Duodenal mucosa (tissue), 2 donors: ENCODE measurements around the gene MAPT.

Experiments
- H3K27ac ChIP-seq: one replicate; pipeline ENCODE4 v1.7.0; 2013; ENCODE audit warnings: low read depth, low read length
- H3K27me3 ChIP-seq, 2 donors: one replicate each; pipeline ENCODE4 v1.7.0; 2013; ENCODE audit warnings: low read length in 2 of 2, control low read depth in 1 of 2; ENCODE audit not compliant: insufficient read depth in 2 of 2, control insufficient read depth in 1 of 2
- H3K36me3 ChIP-seq, 2 donors: one replicate each; pipeline ENCODE4 v1.7.0; 2013; ENCODE audit warnings: low read length in 2 of 2, control low read depth in 1 of 2; ENCODE audit not compliant: insufficient read depth in 2 of 2, control insufficient read depth in 1 of 2
- H3K4me1 ChIP-seq, 2 donors: one replicate each; pipeline ENCODE4 v1.7.0; 2013; ENCODE audit warnings: low read length in 2 of 2, control low read depth in 1 of 2; ENCODE audit not compliant: insufficient read depth in 2 of 2, control insufficient read depth in 1 of 2
- H3K4me3 ChIP-seq, 2 donors: one replicate each; pipeline ENCODE4 v1.7.0; 2013; ENCODE audit warnings: low read length in 2 of 2, low read depth in 1 of 2
- H3K9ac ChIP-seq, 2 donors: one replicate each; pipeline ENCODE4 v1.7.0; 2013; ENCODE audit warnings: low read length in 2 of 2, low read depth in 1 of 2
- H3K9me3 ChIP-seq, 2 donors: one replicate each; pipeline ENCODE4 v1.7.0; 2013; ENCODE audit warnings: low read length in 2 of 2, control low read depth in 1 of 2; ENCODE audit not compliant: control insufficient read depth in 1 of 2

The MAPT gene

DNA sequence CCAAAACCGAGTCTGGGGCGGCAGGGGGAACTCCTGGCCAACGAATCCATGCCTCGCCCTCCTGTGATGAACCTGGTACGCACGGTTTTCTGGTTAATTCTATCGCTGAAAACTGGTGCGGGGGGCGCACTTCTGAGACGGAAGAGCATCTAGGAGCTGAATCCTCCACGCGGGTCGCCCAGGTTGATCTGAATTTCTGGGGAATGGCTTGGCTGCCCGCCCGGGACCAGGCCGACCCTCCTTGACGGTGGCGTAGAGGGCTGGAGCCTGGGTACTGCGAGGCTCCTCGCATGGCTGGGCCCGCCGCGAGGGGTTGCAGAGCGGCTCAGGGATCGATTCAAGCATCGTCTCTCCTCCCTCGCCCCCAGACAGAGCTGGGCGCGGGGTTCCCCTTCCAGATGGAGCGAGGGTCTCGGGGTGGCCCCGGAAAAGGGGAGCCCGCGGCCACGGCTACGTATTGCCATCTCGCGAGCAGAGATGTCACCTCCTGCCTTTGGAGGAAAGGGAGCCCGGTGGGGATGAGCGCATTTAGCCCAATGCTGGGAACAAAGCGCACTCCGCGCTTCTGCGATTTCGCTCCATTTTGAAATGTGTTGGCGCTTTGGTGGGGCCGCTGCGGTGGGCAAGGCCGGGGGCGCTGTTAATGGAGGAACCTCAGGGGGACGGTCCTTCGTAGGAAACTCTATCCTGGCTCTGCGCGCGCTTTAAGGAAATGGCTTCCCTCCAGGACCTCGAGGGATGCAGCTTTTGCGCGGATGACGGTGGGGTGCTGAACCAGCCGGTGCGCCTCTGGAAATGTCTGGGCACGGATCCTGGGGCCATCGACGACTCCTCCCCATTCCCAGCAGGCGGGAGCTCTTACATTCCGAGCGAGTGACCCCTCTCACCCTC, 2.7 kb downstream of the MAPT start:
- peaks cover 50 to 53% of the 10 kb centered on the region in 2 donors for H3K27me3 ChIP-seq
- H3K36me3 ChIP-seq = no peaks in the 10 kb centered on the region
- H3K27ac ChIP-seq = no peak overlapping the region
- H3K4me1 ChIP-seq = peaks cover 0 to 17% of the 10 kb centered on the region in 2 donors
- H3K9ac ChIP-seq = no peak overlapping the region
- H3K9me3 ChIP-seq = no peaks in the 10 kb centered on the region
- H3K4me3 ChIP-seq = no peak overlapping the region

DNA sequence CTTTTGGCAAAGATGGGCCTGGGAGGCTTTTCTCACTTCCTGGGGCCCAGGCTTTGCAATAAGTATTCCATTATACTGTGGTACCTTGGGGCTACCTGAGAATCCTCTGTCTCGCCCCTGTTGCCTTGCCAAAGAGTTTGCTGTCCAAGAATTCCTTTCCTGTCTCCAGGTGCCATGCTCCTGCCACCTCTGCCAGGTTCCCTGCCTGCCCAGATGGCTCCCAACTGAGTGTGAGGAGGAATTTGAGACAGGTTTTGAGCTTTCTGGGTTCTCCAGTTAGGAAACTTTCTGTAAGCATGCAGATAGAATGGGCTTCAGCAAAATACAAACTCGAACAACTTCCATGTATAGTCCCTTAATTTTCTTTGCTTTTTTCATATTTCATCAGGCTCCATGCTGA, 5.8 kb downstream of the MAPT start:
- Histone ChIP-seq H3K27ac (no peak overlapping the region), H3K4me3 (no peak overlapping the region), H3K36me3 (no peaks in the 10 kb centered on the region), H3K9me3 (no peaks in the 10 kb centered on the region), H3K4me1 (peaks cover 0 to 11% of the 10 kb centered on the region in 2 donors), H3K9ac (no peak overlapping the region), H3K27me3 (peaks cover 49 to 55% of the 10 kb centered on the region in 2 donors)

DNA sequence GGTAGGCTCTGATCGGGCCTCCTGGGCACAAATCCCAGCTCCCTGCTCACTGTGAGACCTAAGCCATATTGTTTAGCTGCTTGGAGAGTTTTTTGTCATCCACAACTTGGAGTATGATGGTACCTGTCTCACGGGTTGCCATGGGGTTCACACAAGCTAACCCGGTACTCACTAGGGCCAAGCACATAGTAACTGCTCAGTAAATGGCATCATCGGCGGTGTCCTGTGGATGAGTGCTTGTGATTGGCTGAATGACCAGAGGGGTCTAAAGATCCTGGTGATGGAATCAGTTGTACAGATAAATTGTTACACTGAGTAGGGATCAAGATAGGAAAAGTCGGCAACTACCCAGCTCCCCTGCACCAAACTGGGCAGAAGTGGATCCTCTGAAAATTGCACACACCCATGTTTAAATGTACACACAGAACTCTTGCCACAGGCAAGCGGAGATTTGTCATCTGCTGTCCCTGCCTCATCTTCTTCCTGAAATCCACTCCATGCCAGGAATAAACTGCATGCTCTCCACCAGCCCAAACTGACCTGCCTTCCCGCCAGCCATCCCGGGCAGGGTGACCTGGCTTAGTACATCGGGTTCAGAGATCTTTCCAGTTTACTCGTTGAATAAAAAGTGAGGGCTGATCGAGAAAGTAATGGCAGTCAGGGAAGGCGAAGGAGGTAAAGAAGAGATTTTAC, 6.5 kb downstream of the MAPT start:
- Histone ChIP-seq H3K4me3 (no peak overlapping the region), H3K9me3 (no peaks in the 10 kb centered on the region), H3K27ac (no peak overlapping the region), H3K4me1 (peaks cover 0 to 4% of the 10 kb centered on the region in 2 donors), H3K9ac (no peak overlapping the region), H3K27me3 (peaks cover 48 to 51% of the 10 kb centered on the region in 2 donors), H3K36me3 (no peaks in the 10 kb centered on the region)

DNA sequence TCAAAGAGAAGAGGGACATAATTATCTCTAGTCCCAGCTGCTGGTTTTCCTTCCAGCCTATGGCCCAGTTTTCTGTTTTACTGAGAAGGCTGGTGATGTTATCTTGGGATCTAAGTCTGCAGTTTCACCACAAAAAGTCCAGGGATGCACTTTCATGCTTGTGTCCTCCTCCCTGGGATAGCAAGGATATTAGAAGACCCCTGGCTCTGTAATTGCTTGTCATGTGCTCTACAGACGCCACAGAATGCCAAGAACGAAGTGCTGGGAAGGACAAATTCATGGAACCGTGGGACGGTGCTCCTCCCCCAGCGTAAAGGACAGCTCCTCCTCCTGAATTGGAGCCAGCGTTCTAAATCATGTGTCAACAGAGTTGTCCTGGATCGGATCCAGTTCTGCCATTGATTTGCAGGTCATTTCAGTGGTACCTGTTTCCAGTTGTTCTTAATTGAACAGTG, 8.6 kb downstream of the MAPT start:
- Histone ChIP-seq H3K36me3 (no peaks in the 10 kb centered on the region), H3K27ac (no peak overlapping the region), H3K4me1 (no peaks in the 10 kb centered on the region), H3K4me3 (no peak overlapping the region), H3K27me3 (peaks cover 35 to 44% of the 10 kb centered on the region in 2 donors), H3K9ac (no peak overlapping the region), H3K9me3 (no peaks in the 10 kb centered on the region)

DNA sequence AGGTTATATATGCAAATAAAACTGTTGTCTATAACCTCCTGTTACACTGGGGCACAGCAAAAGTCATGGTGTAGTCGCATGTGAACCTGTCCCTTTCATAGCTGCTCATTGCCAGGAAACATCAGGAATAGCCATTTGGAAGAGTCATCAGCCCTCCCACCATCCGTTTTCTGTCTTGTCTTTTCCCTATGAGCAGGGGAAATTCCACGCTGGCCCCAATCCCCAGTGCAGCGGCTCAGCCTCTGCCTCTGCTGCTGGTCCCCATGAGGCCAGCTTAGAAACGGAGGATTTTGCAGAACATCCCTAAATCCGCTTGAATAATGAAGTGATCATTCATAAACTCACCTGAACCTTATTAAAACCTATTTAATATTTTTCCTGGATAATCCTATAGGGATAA, 10.5 kb downstream of the MAPT start:
- no peak overlapping the region for H3K27ac ChIP-seq
- H3K4me3 ChIP-seq = no peak overlapping the region
- H3K9ac ChIP-seq = no peak overlapping the region
- no peaks in the 10 kb centered on the region for H3K9me3 ChIP-seq
- H3K27me3 ChIP-seq = peaks cover 17 to 33% of the 10 kb centered on the region in 2 donors
- no peaks in the 10 kb centered on the region for H3K36me3 ChIP-seq
- H3K4me1 ChIP-seq = no peaks in the 10 kb centered on the region

DNA sequence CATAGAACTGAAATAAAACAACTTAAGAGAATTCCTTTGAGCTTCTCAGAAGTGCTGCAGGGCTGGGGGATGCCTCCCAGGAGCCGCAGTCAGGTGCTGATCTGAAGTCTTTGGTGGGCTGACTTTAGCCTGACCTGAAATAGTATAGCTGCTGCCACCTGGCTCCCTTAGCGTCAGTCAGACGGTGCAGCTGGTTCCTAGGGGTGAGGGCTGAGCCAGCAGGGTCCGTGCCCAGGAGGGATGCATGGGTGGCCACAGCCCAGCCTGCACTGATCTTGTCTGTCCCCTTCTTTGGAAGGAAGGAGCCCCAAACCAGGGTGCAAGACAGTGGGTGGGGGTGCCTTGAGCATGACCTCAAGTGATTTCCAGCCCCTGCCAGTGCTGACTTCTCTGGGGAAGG, 11.5 kb downstream of the MAPT start:
- H3K27me3 ChIP-seq = peaks cover 15 to 27% of the 10 kb centered on the region in 2 donors
- H3K9me3 ChIP-seq = no peaks in the 10 kb centered on the region
- H3K4me1 ChIP-seq = no peaks in the 10 kb centered on the region
- no peak overlapping the region for H3K4me3 ChIP-seq
- no peaks in the 10 kb centered on the region for H3K36me3 ChIP-seq
- H3K9ac ChIP-seq = no peak overlapping the region
- no peak overlapping the region for H3K27ac ChIP-seq

- Histone ChIP-seq H3K9ac (no peak overlapping the region), H3K4me1 (no peaks in the 10 kb centered on the region), H3K27ac (no peak overlapping the region)
Observed at GRCh38 chr17:45906237-45906636, 11.9 kb downstream of the MAPT start.

GRCh38 chr17:45906927-45907622, 12.7 kb downstream of the MAPT start:
- H3K4me1 ChIP-seq = no peaks in the 10 kb centered on the region
- no peak overlapping the region for H3K4me3 ChIP-seq
- H3K9me3 ChIP-seq = peaks cover 0 to 2% of the 10 kb centered on the region in 2 donors
- H3K27me3 ChIP-seq = peaks cover 12 to 26% of the 10 kb centered on the region in 2 donors
- no peak overlapping the region for H3K27ac ChIP-seq
- H3K9ac ChIP-seq = no peak overlapping the region
- no peaks in the 10 kb centered on the region for H3K36me3 ChIP-seq

More at GRCh38 chr17:45906237-45906636, 11.9 kb downstream of the MAPT start:
- Histone ChIP-seq H3K27me3 (peaks cover 12 to 26% of the 10 kb centered on the region in 2 donors), H3K9me3 (no peaks in the 10 kb centered on the region), H3K36me3 (no peaks in the 10 kb centered on the region), H3K4me3 (no peak overlapping the region)

- peaks cover 12 to 19% of the 10 kb centered on the region in 2 donors for H3K27me3 ChIP-seq
- H3K27ac ChIP-seq = no peak overlapping the region
- H3K9me3 ChIP-seq = peaks cover 6 to 8% of the 10 kb centered on the region in 2 donors
- H3K4me1 ChIP-seq = no peaks in the 10 kb centered on the region
- no peak overlapping the region for H3K4me3 ChIP-seq
- H3K36me3 ChIP-seq = no peaks in the 10 kb centered on the region
- no peak overlapping the region for H3K9ac ChIP-seq
Observed at GRCh38 chr17:45907750-45908395, 13.5 kb downstream of the MAPT start.
